Endothelial cell of umbilical vein (primary cell): ENCODE results near the gene RASSF6. TPM values are rescaled to one million over a fixed set of nuclear protein-coding genes. Genes with fewer than 3 reads are reported as not detected.

Source experiments
- BruUV-seq: library from RNA; stranded (reverse); fragments of 400-500 nt; replicated peaks from 2 replicates; lab custom pipeline; 2021; lab: Mats Ljungman, UMichigan
- CTCF ChIA-PET: fragments of 300-600, 350-600 bp; sonication (Branson Sonifier 250); formaldehyde crosslinking; loops from one replicate; lab custom pipeline; 2021; ENCODE audit warnings: antibody characterized with exemption, inconsistent platforms; lab: Charles Lee
- POLR2A ChIA-PET: fragments of 300-600, 350-600 bp; sonication (Branson Sonifier 250); formaldehyde crosslinking; loops from one replicate; lab custom pipeline; 2021; ENCODE audit warnings: antibody characterized with exemption, inconsistent platforms; lab: Charles Lee
- DNase-seq: peaks from one replicate; pipeline ENCODE4 v3.0.0-alpha.2; 2011; ENCODE audit warnings: low read depth, low spot score
- FAIRE-seq: peaks from 2 replicates; lab custom pipeline; 2011; peaks lifted over from hg19 to GRCh38; lab: Jason Lieb, UNC
- H2AFZ ChIP-seq: 2 replicates; pipeline ENCODE4 v1.6.0; 2012; ENCODE audit warnings: low read depth, low read length, control low read depth, inconsistent platforms
- H3K27ac ChIP-seq: 2 replicates; pipeline ENCODE4 v1.5.1; 2011; ENCODE audit warnings: low read depth, mild to moderate bottlenecking, control low read depth, low read length, moderate library complexity; ENCODE audit not compliant: insufficient read depth
- H3K27me3 ChIP-seq, 2 experiments: 2 replicates each; pipeline versions ENCODE4 v1.6.0 to v1.6.1; 2011; ENCODE audit warnings: low read length in 2 of 2, mixed read lengths in 1 of 2; ENCODE audit not compliant: control insufficient read depth in 2 of 2, insufficient read depth in 2 of 2
- H3K36me3 ChIP-seq, 2 experiments: 2 replicates in 1 of 2; 3 replicates in 1 of 2; pipeline ENCODE4 v1.5.1; 2011; ENCODE audit warnings: low read length in 2 of 2, mild to moderate bottlenecking in 1 of 2, moderate library complexity in 1 of 2; ENCODE audit not compliant: control insufficient read depth in 2 of 2, insufficient read depth in 2 of 2; ENCODE audit errors: extremely low read depth in 1 of 2
- H3K4me1 ChIP-seq: 3 replicates; pipeline ENCODE4 v1.5.1; 2011; ENCODE audit warnings: mild to moderate bottlenecking, low read length; ENCODE audit not compliant: control insufficient read depth, insufficient read depth; ENCODE audit errors: extremely low read depth
- H3K4me2 ChIP-seq: 2 replicates; pipeline ENCODE4 v1.6.1; 2011; ENCODE audit warnings: low read length, control low read depth, mixed read lengths; ENCODE audit not compliant: insufficient read depth
- H3K4me3 ChIP-seq, 3 experiments: fragments of 200-600 bp in 1 of 3; sonication (generic), shearing (Covaris generic) in 1 of 3; replicated peaks in 1 of 3; 2 replicates each; pipeline ENCODE4 v1.5.1; 2011 to 2016; ENCODE audit warnings: control low read depth in 3 of 3, low read length in 3 of 3, mild to moderate bottlenecking in 2 of 3, inconsistent platforms in 1 of 3, low read depth in 1 of 3, moderate library complexity in 1 of 3; ENCODE audit not compliant: insufficient read depth in 1 of 3
- H3K79me2 ChIP-seq: 2 replicates; pipeline ENCODE4 v1.6.0; 2012; ENCODE audit warnings: low read length, inconsistent platforms; ENCODE audit not compliant: control insufficient read depth, insufficient read depth
- H3K9ac ChIP-seq: replicated peaks from 2 replicates; pipeline ENCODE3; 2011; ENCODE audit warnings: low read length, control low read depth; ENCODE audit not compliant: insufficient read depth; ENCODE audit errors: extremely low read depth
- H3K9me1 ChIP-seq: replicated peaks from 3 replicates; pipeline ENCODE4 v1.6.0; 2011; ENCODE audit warnings: mild to moderate bottlenecking, low read length; ENCODE audit not compliant: control insufficient read depth, insufficient read depth; ENCODE audit errors: extremely low read depth
- H3K9me3 ChIP-seq: replicated peaks from 2 replicates; pipeline ENCODE4 v1.5.1; 2012; ENCODE audit warnings: low read length, inconsistent platforms; ENCODE audit not compliant: control insufficient read depth, insufficient read depth
- H4K20me1 ChIP-seq: replicated peaks from 2 replicates; pipeline ENCODE3; 2011; ENCODE audit warnings: mild to moderate bottlenecking, low read length; ENCODE audit not compliant: control insufficient read depth, insufficient read depth; ENCODE audit errors: extremely low read depth
- CTCF ChIP-seq, 2 donors: IDR thresholded peaks; 1 replicate in 1 of 2; 2 replicates in 1 of 2; pipeline ENCODE4 v1.5.1; 2011; ENCODE audit warnings: low read length in 2 of 2, mild to moderate bottlenecking in 2 of 2, moderate library complexity in 2 of 2, control low read depth in 1 of 2, inconsistent platforms in 1 of 2, low read depth in 1 of 2; ENCODE audit not compliant: insufficient read depth in 1 of 2; ENCODE audit errors: extremely low read depth in 1 of 2
- EZH2 ChIP-seq: IDR thresholded peaks from 2 replicates; pipeline ENCODE4 v1.6.1; 2012; ENCODE audit warnings: borderline replicate concordance, low read depth, mild to moderate bottlenecking, moderate library complexity, low read length, inconsistent platforms; ENCODE audit not compliant: severe bottlenecking
- FOS ChIP-seq: IDR thresholded peaks from 2 replicates; pipeline ENCODE4 v1.6.1; 2011; ENCODE audit warnings: mild to moderate bottlenecking, low read length, moderate library complexity, borderline replicate concordance; ENCODE audit not compliant: insufficient read depth
- GATA2 ChIP-seq: IDR thresholded peaks from 2 replicates; pipeline ENCODE4 v1.7.0; 2011; ENCODE audit warnings: low read depth, mild to moderate bottlenecking, moderate library complexity, mixed read lengths, low read length; ENCODE audit not compliant: insufficient read length, insufficient read depth
- JUN ChIP-seq: IDR thresholded peaks from 2 replicates; pipeline ENCODE4 v1.6.1; 2011; ENCODE audit warnings: borderline replicate concordance, low read depth; ENCODE audit not compliant: insufficient read length, insufficient read depth
- MAX ChIP-seq: IDR thresholded peaks from 2 replicates; pipeline ENCODE4 v1.6.1; 2011; ENCODE audit not compliant: insufficient read depth, insufficient read length
- MYC ChIP-seq: IDR thresholded peaks from one replicate; pipeline ENCODE4 v1.6.1; 2011; ENCODE audit warnings: mild to moderate bottlenecking, low read depth, low read length
- POLR2A ChIP-seq: IDR thresholded peaks from 2 replicates; pipeline ENCODE4 v1.6.1; 2012; ENCODE audit warnings: low read depth, mild to moderate bottlenecking, control low read depth, low read length
- POLR2AphosphoS5 ChIP-seq: IDR thresholded peaks from 2 replicates; pipeline ENCODE4 v1.6.1; 2012; ENCODE audit warnings: low read depth, mild to moderate bottlenecking, control low read depth, low read length, moderate library complexity; ENCODE audit not compliant: insufficient read depth
- dilution Hi-C: fragments of 300-500 bp; cut with MboI; formaldehyde crosslinking; loops from one replicate; pipeline ENCODE4 v1.15.0; 2019; ENCODE audit warnings: low sequenced_read_pairs; ENCODE audit not compliant: extremely low pct_ligation_motif_present
- intact Hi-C: fragments of 100-400 bp; cut with micrococcal nuclease; formaldehyde crosslinking; loops from one replicate; pipeline ENCODE4 v1.10.0; 2022
- polyA plus RNA-seq, 4 experiments: library from polyadenylated mRNA; depleted of rRNA in 3 of 4; stranded (reverse) in 3 of 4; unstranded in 1 of 4; fragments of >200 nt; gene quantifications; 2 replicates each; pipeline versions ENCODE4 v1.2.1 to v1.2.3, GENCODE V29; 2011 to 2012; ENCODE audit warnings: missing spikeins in 1 of 4
- total RNA-seq: library from RNA; stranded (reverse); gene quantifications from 2 replicates; pipeline ENCODE4 v1.2.3, GENCODE V29; 2021

Gene RASSF6
- total and polyA plus RNA-seq, 2 donors (not counting 3 experiments of a cell fraction or from before 2014, with no cell fraction given), result not detected

GRCh38 chr4:73615613-73616012, 4.6 kb downstream of the RASSF6 start:
- ChIA-PET POLR2A (no interaction called here), CTCF (interaction anchor here (1.0 kb wide), 1 partner anchor 44 kb away, joined by 3 read pairs; no protein-coding TSS in a partner anchor)
- Histone ChIP-seq H3K4me1 (no peaks in the 10 kb centered on the region), H2AFZ (peak overlapping the region; percentile 18), H3K4me2 (no peak overlapping the region), H3K79me2 (no peaks in the 10 kb centered on the region), H3K27me3 (peaks cover 0 to 4% of the 10 kb centered on the region in 2 experiments), H3K9me3 (no peaks in the 10 kb centered on the region), H3K36me3 (no peaks in the 10 kb centered on the region), H3K9me1 (no peaks in the 10 kb centered on the region), H3K27ac (no peak overlapping the region), H4K20me1 (no peaks in the 10 kb centered on the region), H3K4me3 (no peak overlapping the region), H3K9ac (no peak overlapping the region)
- FAIRE-seq (no peak), DNase-seq (no peak)
- no peak for TF ChIP-seq CTCF (IDR thresholded peaks at IDR 0.05; ENCODE audit: extremely low read depth in 1 of 2, insufficient read depth in 1 of 2, low read depth in 1 of 2, low read length in 2 of 2)
- no peak for TF ChIP-seq GATA2
- no peak for TF ChIP-seq MYC
- no peak for TF ChIP-seq EZH2
- TF ChIP-seq POLR2AphosphoS5, result no peak
- TF ChIP-seq MAX, result no peak
- TF ChIP-seq POLR2A, result no peak
- no peak for TF ChIP-seq JUN
- TF ChIP-seq FOS, result no peak
- intact Hi-C loops, result no loop called here
- dilution Hi-C loops, result no loop called here
- no TSS peak for BruUV-seq
